H1 (cell line): ENCODE data around the gene KRCC1. TPM values are rescaled to one million over a fixed set of nuclear protein-coding genes. Genes with fewer than 3 reads are reported as not detected.

Source experiments
- CTCF ChIA-PET: fragments of 300-600 bp; sonication (Branson Sonifier 250); formaldehyde crosslinking; loops from one replicate; lab custom pipeline; 2021; ENCODE audit not compliant: partially characterized antibody; lab: Charles Lee
- POLR2A ChIA-PET: fragments of 300-600 bp; sonication (Branson Sonifier 250); formaldehyde crosslinking; loops from one replicate; lab custom pipeline; 2021; ENCODE audit warnings: inconsistent platforms; ENCODE audit not compliant: partially characterized antibody; lab: Charles Lee
- DNase-seq, 2 experiments: peaks; one replicate each; pipeline versions ENCODE4 v3.0.0 to v3.0.0-alpha.2; 2010 to 2022; ENCODE audit warnings: low spot score in 2 of 2, low read depth in 1 of 2, mixed read lengths in 1 of 2
- FAIRE-seq: peaks from 2 replicates; lab custom pipeline; 2011; peaks lifted over from hg19 to GRCh38; lab: Jason Lieb, UNC
- H2AFZ ChIP-seq: 2 replicates; pipeline ENCODE4 v1.8.1; 2012; ENCODE audit warnings: low read length, inconsistent platforms
- H2AK5ac ChIP-seq: 2 replicates; pipeline ENCODE4 v1.6.1; 2013; ENCODE audit warnings: low read depth, low read length
- H2BK120ac ChIP-seq: replicated peaks from 2 replicates; pipeline ENCODE3; 2013; ENCODE audit warnings: low read depth, low read length, inconsistent platforms
- H2BK12ac ChIP-seq: 2 replicates; pipeline ENCODE4 v1.6.1; 2013; ENCODE audit warnings: low read depth, low read length
- H2BK15ac ChIP-seq: 2 replicates; pipeline ENCODE4 v1.6.1; 2013; ENCODE audit warnings: low read length
- H2BK20ac ChIP-seq: 2 replicates; pipeline ENCODE4 v1.6.1; 2013; ENCODE audit warnings: low read length
- H2BK5ac ChIP-seq: 2 replicates; pipeline ENCODE4 v1.6.1; 2013; ENCODE audit warnings: low read depth, low read length
- H3K14ac ChIP-seq: 2 replicates; pipeline ENCODE4 v1.6.1; 2013; ENCODE audit warnings: inconsistent platforms; ENCODE audit not compliant: insufficient read length
- H3K18ac ChIP-seq: 2 replicates; pipeline ENCODE4 v1.6.1; 2013; ENCODE audit warnings: low read length; ENCODE audit errors: extremely low read depth
- H3K23ac ChIP-seq: 2 replicates; pipeline ENCODE4 v1.6.1; 2013; ENCODE audit warnings: inconsistent platforms; ENCODE audit not compliant: insufficient read length
- H3K23me2 ChIP-seq: 2 replicates; pipeline ENCODE4 v1.6.1; 2013; ENCODE audit warnings: low read depth, low read length
- H3K27ac ChIP-seq: 2 replicates; pipeline ENCODE4 v1.6.1; 2011; ENCODE audit warnings: low read depth, low read length, inconsistent platforms
- H3K27me3 ChIP-seq, 4 experiments: replicated peaks in 1 of 4; 1 replicate in 1 of 4; 2 replicates in 3 of 4; pipeline versions ENCODE4 v1.6.1 to v1.8.1; 2011 to 2013; ENCODE audit warnings: low read length in 3 of 4, mild to moderate bottlenecking in 3 of 4, inconsistent platforms in 2 of 4, mixed read lengths in 2 of 4, moderate library complexity in 1 of 4; ENCODE audit not compliant: control insufficient read depth in 3 of 4, insufficient read depth in 3 of 4; ENCODE audit errors: extremely low read depth in 1 of 4
- H3K36me3 ChIP-seq, 4 experiments: 2 replicates each; pipeline versions ENCODE4 v1.6.1 to v1.8.1; 2011 to 2013; ENCODE audit warnings: mild to moderate bottlenecking in 4 of 4, low read length in 3 of 4, moderate library complexity in 2 of 4, control low read depth in 1 of 4, inconsistent platforms in 1 of 4; ENCODE audit not compliant: insufficient read depth in 4 of 4, control insufficient read depth in 2 of 4
- H3K4ac ChIP-seq: replicated peaks from 2 replicates; pipeline ENCODE3; 2013; ENCODE audit warnings: low read length, low read depth, mixed read lengths, inconsistent platforms; ENCODE audit not compliant: insufficient read length
- H3K4me1 ChIP-seq, 4 experiments: replicated peaks in 1 of 4; 1 replicate in 1 of 4; 2 replicates in 3 of 4; pipeline versions ENCODE4 v1.6.1 to v1.8.1; 2011 to 2013; ENCODE audit warnings: low read length in 3 of 4, inconsistent platforms in 2 of 4, mixed read lengths in 1 of 4; ENCODE audit not compliant: insufficient read depth in 4 of 4, control insufficient read depth in 3 of 4
- H3K4me2 ChIP-seq, 2 experiments: 2 replicates each; pipeline versions ENCODE4 v1.6.1 to v1.8.1; 2011 to 2013; ENCODE audit warnings: low read depth in 2 of 2, low read length in 2 of 2, control low read depth in 1 of 2, inconsistent platforms in 1 of 2, mild to moderate bottlenecking in 1 of 2; ENCODE audit not compliant: insufficient read depth in 1 of 2
- H3K4me3 ChIP-seq, 4 experiments: fragments of 200-600, 300-600 bp in 1 of 4; sonication (generic), shearing (Covaris generic), sonication (Bioruptor Twin) in 1 of 4; 2 replicates each; pipeline versions ENCODE4 v1.5.1 to v1.8.1; 2011 to 2016; ENCODE audit warnings: low read length in 4 of 4, low read depth in 3 of 4, control low read depth in 2 of 4, inconsistent platforms in 2 of 4, mild to moderate bottlenecking in 2 of 4, mixed read lengths in 1 of 4, moderate library complexity in 1 of 4; ENCODE audit not compliant: insufficient read depth in 2 of 4; ENCODE audit errors: extremely low read depth in 1 of 4
- H3K56ac ChIP-seq: replicated peaks from 2 replicates; pipeline ENCODE3; 2013; ENCODE audit warnings: low read depth, mild to moderate bottlenecking, mixed read lengths, low read length, inconsistent platforms; ENCODE audit not compliant: insufficient read length
- H3K79me1 ChIP-seq: 2 replicates; pipeline ENCODE4 v1.6.1; 2013; ENCODE audit warnings: low read depth, low read length, control low read depth
- H3K79me2 ChIP-seq, 2 experiments: 2 replicates each; pipeline versions ENCODE4 v1.6.1 to v1.8.1; 2012 to 2013; ENCODE audit warnings: low read length in 2 of 2, mild to moderate bottlenecking in 2 of 2, inconsistent platforms in 1 of 2; ENCODE audit not compliant: insufficient read depth in 2 of 2, control insufficient read depth in 1 of 2
- H3K9ac ChIP-seq, 4 experiments: replicated peaks in 1 of 4; 1 replicate in 1 of 4; 2 replicates in 3 of 4; pipeline versions ENCODE4 v1.6.1 to v1.8.1; 2011 to 2013; ENCODE audit warnings: low read depth in 3 of 4, low read length in 3 of 4, control low read depth in 2 of 4, mild to moderate bottlenecking in 2 of 4, moderate library complexity in 2 of 4, inconsistent platforms in 1 of 4; ENCODE audit errors: extremely low read depth in 1 of 4
- H3K9me3 ChIP-seq, 2 experiments: 2 replicates each; pipeline versions ENCODE4 v1.6.1 to v1.8.1; 2012 to 2013; ENCODE audit warnings: mild to moderate bottlenecking in 2 of 2, moderate library complexity in 2 of 2, control low read depth in 1 of 2, inconsistent platforms in 1 of 2, low read depth in 1 of 2, low read length in 1 of 2, mixed read lengths in 1 of 2; ENCODE audit not compliant: insufficient read depth in 2 of 2
- H4K20me1 ChIP-seq, 2 experiments: replicated peaks in 1 of 2; 2 replicates each; pipeline versions ENCODE3 to v1.8.1; 2011 to 2013; ENCODE audit warnings: inconsistent platforms in 2 of 2, low read length in 2 of 2, mild to moderate bottlenecking in 1 of 2; ENCODE audit not compliant: insufficient read depth in 2 of 2, control insufficient read depth in 1 of 2
- H4K5ac ChIP-seq: 2 replicates; pipeline ENCODE4 v1.6.1; 2013; ENCODE audit warnings: low read length, low read depth, mixed read lengths, inconsistent platforms; ENCODE audit not compliant: insufficient read length
- H4K8ac ChIP-seq: 2 replicates; pipeline ENCODE4 v1.8.0; 2013; ENCODE audit warnings: mild to moderate bottlenecking, moderate library complexity, low read length, inconsistent platforms; ENCODE audit not compliant: insufficient read depth; ENCODE audit errors: extremely low read depth
- H4K91ac ChIP-seq: replicated peaks from 2 replicates; pipeline ENCODE3; 2013; ENCODE audit warnings: low read length, mixed read lengths, inconsistent platforms; ENCODE audit not compliant: insufficient read length
- BCL11A ChIP-seq, 2 experiments: IDR thresholded peaks; one replicate each; pipeline ENCODE4 v1.6.1; 2011; ENCODE audit warnings: low read depth in 2 of 2, low read length in 2 of 2, mild to moderate bottlenecking in 2 of 2
- CHD1 ChIP-seq: IDR thresholded peaks from 2 replicates; pipeline ENCODE4 v1.6.1; 2012; ENCODE audit warnings: low read depth, low read length, improper control_type of control experiment
- CTBP2 ChIP-seq: IDR thresholded peaks from 2 replicates; pipeline ENCODE4 v1.7.0; 2011; ENCODE audit warnings: borderline replicate concordance, mild to moderate bottlenecking, moderate library complexity, mixed read lengths, low read length; ENCODE audit not compliant: insufficient read depth, insufficient read length
- GABPA ChIP-seq: IDR thresholded peaks from 2 replicates; pipeline ENCODE4 v1.6.1; 2011; ENCODE audit warnings: mild to moderate bottlenecking, low read length, moderate library complexity, borderline replicate concordance; ENCODE audit not compliant: insufficient read depth
- RXRA ChIP-seq: IDR thresholded peaks from 2 replicates; pipeline ENCODE4 v1.6.1; 2011; ENCODE audit warnings: low read depth, mild to moderate bottlenecking, low read length, moderate library complexity; ENCODE audit not compliant: insufficient read depth
- TBP ChIP-seq: IDR thresholded peaks from 2 replicates; pipeline ENCODE4 v1.6.1; 2011; ENCODE audit warnings: low read depth, low read length, improper control_type of control experiment
- WGBS, 2 experiments: shearing (Covaris generic) in 1 of 2; methylation state at CpG; one replicate each; pipeline versions ENCODE4 v1.1.6 to v1.1.7; 2013 to 2015; ENCODE audit warnings: low lambda C conversion rate in 2 of 2, mixed read lengths in 2 of 2, inconsistent platforms in 1 of 2, low coverage in 1 of 2, missing lambda C conversion rate in 1 of 2; ENCODE audit not compliant: insufficient replicate concordance in 2 of 2, insufficient coverage in 1 of 2, insufficient read length in 1 of 2; ENCODE audit errors: extremely low coverage in 1 of 2, missing lambda C conversion rate in 1 of 2; 5-methylcytosine and 5-hydroxymethylcytosine counted together
- polyA plus RNA-seq, 7 experiments: library from polyadenylated mRNA; depleted of rRNA in 3 of 7; stranded (reverse) in 5 of 7; unstranded in 2 of 7; fragments of >200 nt in 5 of 7; fragments of 200-250 nt in 2 of 7; gene quantifications; 1 replicate in 5 of 7; 2 replicates in 1 of 7; 4 replicates in 1 of 7; pipeline versions ENCODE4 v1.2.1 to v1.2.3, GENCODE V29; 2011 to 2013; ENCODE audit warnings: missing spikeins in 2 of 7, mixed read lengths in 2 of 7
- total RNA-seq: library from RNA; stranded (reverse); fragmentation: NEBNext Ultra II Directional; extraction: Animal tissue kit (Norgen Biotek cat#: 25700); gene quantifications from 2 replicates; pipeline ENCODE4 v1.2.1, GENCODE V29; 2021
- TF ChIP-seq, protein P1 (sequence below): IDR thresholded peaks from 2 replicates; pipeline ENCODE4 v1.6.1; 2011; ENCODE audit warnings: low read length, improper control_type of control experiment

The KRCC1 gene
- total and polyA plus RNA-seq, 2 of the 8 experiments (the other 6 are each of a cell fraction or from before 2014, with no cell fraction given) = 5.1 to 8.5 TPM

DNA sequence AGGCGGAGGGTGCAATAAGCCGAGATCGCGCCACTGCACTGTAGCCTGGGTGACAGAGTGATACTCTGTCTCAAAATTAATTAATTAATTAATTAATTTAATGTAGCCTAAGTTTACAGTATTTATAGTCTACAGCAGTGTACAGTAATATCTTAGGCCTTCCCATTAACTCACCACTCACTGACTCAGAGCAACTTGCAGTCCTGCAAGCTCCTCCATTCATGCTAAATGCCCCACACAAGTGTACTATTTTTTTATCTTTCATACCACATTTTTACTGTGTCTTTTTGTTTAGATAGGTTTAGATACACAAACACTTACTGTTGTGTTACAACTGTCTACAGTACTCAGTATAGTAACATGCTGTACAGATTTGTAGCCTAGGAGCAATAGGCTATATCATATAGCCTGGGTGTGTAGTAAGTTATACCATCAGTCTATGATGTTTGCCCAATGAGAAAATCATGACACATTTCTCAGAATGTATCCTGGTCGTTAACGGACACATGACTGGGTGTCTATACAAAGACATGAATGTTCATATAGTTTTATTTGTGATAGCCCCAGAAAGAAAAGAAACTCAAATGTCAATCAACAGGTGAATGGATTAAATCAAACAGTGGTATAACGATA is 23.4 kb downstream of the KRCC1 start:
- Histone ChIP-seq H3K27ac (no peak overlapping the region), H2AFZ (no peak overlapping the region), H2BK20ac (no peak overlapping the region), H3K14ac (no peak overlapping the region), H3K4ac (no peak overlapping the region), H3K18ac (no peak overlapping the region), H3K36me3 (peaks cover 0 to 24% (median 4%) of the 10 kb centered on the region in 4 experiments; a peak in 6 of 8 replicates), H2AK5ac (no peak overlapping the region), H4K8ac (no peak overlapping the region), H3K23ac (no peak overlapping the region), H4K20me1 (no peaks in the 10 kb centered on the region), H3K79me1 (no peaks in the 10 kb centered on the region), H3K4me3 (no peak overlapping the region), H3K9me3 (no peaks in the 10 kb centered on the region), H3K4me1 (no peaks in the 10 kb centered on the region; a peak in 1 of 7 replicates), H2BK5ac (no peak overlapping the region), H3K56ac (no peak overlapping the region), H4K91ac (no peak overlapping the region), H3K23me2 (no peaks in the 10 kb centered on the region), H3K79me2 (no peaks in the 10 kb centered on the region), H2BK120ac (no peak overlapping the region), H3K4me2 (no peak overlapping the region), H3K9ac (no peak overlapping the region), H4K5ac (no peak overlapping the region), H2BK15ac (no peak overlapping the region), H2BK12ac (no peak overlapping the region), H3K27me3 (no peaks in the 10 kb centered on the region)
- FAIRE-seq (no peak), DNase-seq (no peak)
- TF ChIP-seq CTBP2 = no peak
- TF ChIP-seq CHD1 = no peak
- no peak for TF ChIP-seq TBP
- TF ChIP-seq RXRA = no peak
- TF ChIP-seq BCL11A (IDR thresholded peaks at IDR 0.05; ENCODE audit: low read depth in 2 of 2, low read length in 2 of 2) = no peak
- TF ChIP-seq GABPA = no peak
- TF ChIP-seq, protein P1, sequence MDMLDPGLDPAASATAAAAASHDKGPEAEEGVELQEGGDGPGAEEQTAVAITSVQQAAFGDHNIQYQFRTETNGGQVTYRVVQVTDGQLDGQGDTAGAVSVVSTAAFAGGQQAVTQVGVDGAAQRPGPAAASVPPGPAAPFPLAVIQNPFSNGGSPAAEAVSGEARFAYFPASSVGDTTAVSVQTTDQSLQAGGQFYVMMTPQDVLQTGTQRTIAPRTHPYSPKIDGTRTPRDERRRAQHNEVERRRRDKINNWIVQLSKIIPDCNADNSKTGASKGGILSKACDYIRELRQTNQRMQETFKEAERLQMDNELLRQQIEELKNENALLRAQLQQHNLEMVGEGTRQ = no peak
- ChIA-PET POLR2A (interaction anchor here (2.7 kb wide), 1 partner anchor 15 kb away, joined by 11 read pairs; the partner anchor contains the start of gene RNU2-63P), CTCF (interaction anchor here (0.9 kb wide), 1 partner anchor 159 kb away, joined by 4 read pairs; no protein-coding TSS in a partner anchor)
- 95% methylated on average over 7 of the region's 7 CpGs; no CpG with 5 or more reads in 1 of the 2 experiments for WGBS, 2 experiments
